DOHH2 (cell line): ENCODE results near the gene HINT1.

Experiments used
- H3F3A ChIP-seq: fragments of 200-600 bp; sonication (generic), shearing (Covaris generic); 2 replicates; pipeline ENCODE4 v1.6.0; 2016; ENCODE audit warnings: antibody characterized with exemption, mild to moderate bottlenecking; ENCODE audit not compliant: control insufficient read depth, insufficient read depth
- H3K27ac ChIP-seq: fragments of 200-600 bp; sonication (generic); 2 replicates; pipeline ENCODE4 v1.5.1; 2014; ENCODE audit warnings: low read depth, mild to moderate bottlenecking, low read length, moderate library complexity
- H3K27me3 ChIP-seq: fragments of 200-600 bp; sonication (generic); 2 replicates; pipeline ENCODE4 v1.6.1; 2014; ENCODE audit warnings: mild to moderate bottlenecking, low read length, mixed read lengths; ENCODE audit not compliant: control insufficient read depth
- H3K36me3 ChIP-seq: fragments of 200-600 bp; sonication (generic); 2 replicates; pipeline ENCODE4 v1.6.1; 2014; ENCODE audit warnings: mild to moderate bottlenecking, low read length, moderate library complexity, mixed read lengths; ENCODE audit not compliant: control insufficient read depth
- H3K4me1 ChIP-seq: fragments of 200-600 bp; sonication (generic); 2 replicates; pipeline ENCODE4 v1.6.1; 2014; ENCODE audit warnings: mild to moderate bottlenecking, low read length, mixed read lengths; ENCODE audit not compliant: control insufficient read depth
- H3K4me2 ChIP-seq: fragments of 200-600 bp; sonication (generic); 2 replicates; pipeline ENCODE4 v1.6.0; 2014; ENCODE audit warnings: mild to moderate bottlenecking, low read length, moderate library complexity
- H3K4me3 ChIP-seq: fragments of 200-600 bp; sonication (generic); 2 replicates; pipeline ENCODE4 v1.5.1; 2014; ENCODE audit warnings: mild to moderate bottlenecking, low read length, mixed read lengths
- H3K79me2 ChIP-seq: fragments of 200-600 bp; sonication (generic); 2 replicates; pipeline ENCODE4 v1.6.1; 2014; ENCODE audit warnings: mild to moderate bottlenecking, low read length, mixed read lengths; ENCODE audit not compliant: control insufficient read depth
- H3K9me2 ChIP-seq: fragments of 200-600 bp; sonication (generic); replicated peaks from 2 replicates; pipeline ENCODE4 v1.6.1; 2014; ENCODE audit warnings: mild to moderate bottlenecking, low read length, mixed read lengths; ENCODE audit not compliant: control insufficient read depth
- H3K9me3 ChIP-seq: fragments of 200-600 bp; sonication (generic); 2 replicates; pipeline ENCODE4 v1.6.1; 2014; ENCODE audit warnings: antibody characterized with exemption, low read length, mixed read lengths; ENCODE audit not compliant: control insufficient read depth, insufficient read depth
- H4K20me1 ChIP-seq: fragments of 200-600 bp; sonication (generic); 2 replicates; pipeline ENCODE4 v1.6.0; 2014; ENCODE audit warnings: low read depth, mild to moderate bottlenecking, antibody characterized with exemption, low read length, moderate library complexity; ENCODE audit not compliant: control insufficient read depth, insufficient read depth
- EZH2phosphoT487 ChIP-seq: fragments of 200-600 bp; sonication (generic); IDR thresholded peaks from 2 replicates; pipeline ENCODE4 v1.6.1; 2017; ENCODE audit warnings: borderline replicate concordance, mild to moderate bottlenecking, antibody characterized with exemption, low read length, moderate library complexity, mixed read lengths
- TF ChIP-seq, protein P1 (sequence below): fragments of 200-600 bp; sonication (generic); IDR thresholded peaks from one replicate; pipeline ENCODE4 v1.5.1; 2014; ENCODE audit warnings: antibody characterized with exemption, mild to moderate bottlenecking, low read depth, low read length; ENCODE audit not compliant: poor library complexity, severe bottlenecking

Gene HINT1

DNA sequence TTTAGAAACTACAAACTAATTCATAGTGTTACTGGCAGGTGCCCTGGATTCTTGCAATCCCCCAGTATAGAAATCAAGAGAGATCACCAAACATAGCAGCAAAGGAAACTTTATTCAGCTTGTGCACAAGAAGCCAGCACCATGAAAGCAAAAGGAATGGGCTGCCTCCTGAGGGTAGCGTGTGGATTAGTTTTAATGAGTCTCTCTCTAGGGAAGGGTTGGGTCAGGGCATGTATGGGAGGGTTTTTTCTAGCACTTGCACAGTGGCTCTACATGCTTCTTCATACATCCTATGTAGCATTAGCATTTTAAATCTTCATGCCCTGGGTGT is 44.1 kb upstream of the HINT1 start:
- H3K9me2 ChIP-seq, result no peaks in the 10 kb centered on the region
- H4K20me1 ChIP-seq, result no peaks in the 10 kb centered on the region
- no peaks in the 10 kb centered on the region for H3K9me3 ChIP-seq
- no peaks in the 10 kb centered on the region for H3K27me3 ChIP-seq
- H3K79me2 ChIP-seq, result peaks cover 29% of the 10 kb centered on the region
- H3K4me3 ChIP-seq, result peak overlapping the region; percentile 67
- peaks cover 5% of the 10 kb centered on the region for H3K36me3 ChIP-seq
- H3K27ac ChIP-seq, result peak overlapping the region; percentile 94
- TF ChIP-seq, protein P1, sequence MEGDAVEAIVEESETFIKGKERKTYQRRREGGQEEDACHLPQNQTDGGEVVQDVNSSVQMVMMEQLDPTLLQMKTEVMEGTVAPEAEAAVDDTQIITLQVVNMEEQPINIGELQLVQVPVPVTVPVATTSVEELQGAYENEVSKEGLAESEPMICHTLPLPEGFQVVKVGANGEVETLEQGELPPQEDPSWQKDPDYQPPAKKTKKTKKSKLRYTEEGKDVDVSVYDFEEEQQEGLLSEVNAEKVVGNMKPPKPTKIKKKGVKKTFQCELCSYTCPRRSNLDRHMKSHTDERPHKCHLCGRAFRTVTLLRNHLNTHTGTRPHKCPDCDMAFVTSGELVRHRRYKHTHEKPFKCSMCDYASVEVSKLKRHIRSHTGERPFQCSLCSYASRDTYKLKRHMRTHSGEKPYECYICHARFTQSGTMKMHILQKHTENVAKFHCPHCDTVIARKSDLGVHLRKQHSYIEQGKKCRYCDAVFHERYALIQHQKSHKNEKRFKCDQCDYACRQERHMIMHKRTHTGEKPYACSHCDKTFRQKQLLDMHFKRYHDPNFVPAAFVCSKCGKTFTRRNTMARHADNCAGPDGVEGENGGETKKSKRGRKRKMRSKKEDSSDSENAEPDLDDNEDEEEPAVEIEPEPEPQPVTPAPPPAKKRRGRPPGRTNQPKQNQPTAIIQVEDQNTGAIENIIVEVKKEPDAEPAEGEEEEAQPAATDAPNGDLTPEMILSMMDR, result no peak
- no peak for TF ChIP-seq EZH2phosphoT487
- H3K4me1 ChIP-seq, result peaks cover 65% of the 10 kb centered on the region
- H3F3A ChIP-seq, result peaks cover 21% of the 10 kb centered on the region
- H3K4me2 ChIP-seq, result peak overlapping the region; percentile 82

GRCh38 chr5:131206772-131207171 is 41.7 kb upstream of the HINT1 start:
- H3K4me1 ChIP-seq, result peaks cover 46% of the 10 kb centered on the region
- no peak overlapping the region for H3K27ac ChIP-seq

GRCh38 chr5:131206061-131206460 is 41.0 kb upstream of the HINT1 start:
- no peaks in the 10 kb centered on the region for H3K36me3 ChIP-seq
- no peak overlapping the region for H3K4me3 ChIP-seq
- no peak overlapping the region for H3K27ac ChIP-seq
- no peaks in the 10 kb centered on the region for H4K20me1 ChIP-seq
- TF ChIP-seq EZH2phosphoT487, result no peak
- TF ChIP-seq, protein P1, result no peak
- no peaks in the 10 kb centered on the region for H3K9me3 ChIP-seq
- peaks cover 17% of the 10 kb centered on the region for H3F3A ChIP-seq
- H3K27me3 ChIP-seq, result no peaks in the 10 kb centered on the region
- no peaks in the 10 kb centered on the region for H3K9me2 ChIP-seq
- peaks cover 7% of the 10 kb centered on the region for H3K79me2 ChIP-seq
- H3K4me1 ChIP-seq, result peaks cover 40% of the 10 kb centered on the region
- H3K4me2 ChIP-seq, result no peak overlapping the region

More at GRCh38 chr5:131206772-131207171, 41.7 kb upstream of the HINT1 start:
- Histone ChIP-seq H3K9me3 (no peaks in the 10 kb centered on the region), H3F3A (peaks cover 21% of the 10 kb centered on the region), H3K4me3 (no peak overlapping the region), H3K9me2 (no peaks in the 10 kb centered on the region), H3K79me2 (peaks cover 15% of the 10 kb centered on the region), H3K27me3 (no peaks in the 10 kb centered on the region), H3K4me2 (no peak overlapping the region), H4K20me1 (no peaks in the 10 kb centered on the region), H3K36me3 (no peaks in the 10 kb centered on the region)
- TF ChIP-seq EZH2phosphoT487, result no peak
- TF ChIP-seq, protein P1, result no peak

DNA sequence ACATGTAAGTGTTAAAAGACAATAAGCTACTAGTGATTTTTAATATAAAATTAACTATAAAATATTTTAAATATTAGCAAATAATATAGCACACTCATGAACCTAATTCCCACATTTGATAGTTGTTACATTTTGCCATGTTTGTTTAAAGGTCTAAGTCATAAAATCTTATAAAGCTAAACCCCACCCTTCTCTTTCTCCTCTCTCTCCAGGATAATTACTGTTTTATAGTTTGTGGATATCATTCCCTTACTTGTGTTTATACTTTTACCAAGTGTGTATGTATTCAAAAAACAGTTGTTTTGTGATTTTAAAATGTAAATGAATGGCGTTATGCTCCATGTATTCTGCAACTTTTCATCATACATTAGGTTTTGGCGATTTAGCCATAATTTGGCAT is 39.9 kb upstream of the HINT1 start:
- TF ChIP-seq, protein P1, result no peak
- TF ChIP-seq EZH2phosphoT487, result no peak
- Histone ChIP-seq H3K4me2 (no peak overlapping the region), H3K27ac (no peak overlapping the region), H3K4me3 (no peak overlapping the region), H3K4me1 (peaks cover 30% of the 10 kb centered on the region), H4K20me1 (no peaks in the 10 kb centered on the region), H3K27me3 (no peaks in the 10 kb centered on the region), H3K9me3 (no peaks in the 10 kb centered on the region), H3K36me3 (peaks cover 5% of the 10 kb centered on the region), H3K9me2 (no peaks in the 10 kb centered on the region), H3F3A (peaks cover 11% of the 10 kb centered on the region), H3K79me2 (no peaks in the 10 kb centered on the region)
